Measurements from ENCODE around the gene MYBBP1A. TPM values are rescaled to one million over a fixed set of nuclear protein-coding genes. Genes with fewer than 3 reads are reported as not detected.

The MYBBP1A gene
- total and polyA plus RNA-seq, 2 of the 4 experiments (the other 2 are of a cell fraction): 22.6 to 45.9 TPM

DNA sequence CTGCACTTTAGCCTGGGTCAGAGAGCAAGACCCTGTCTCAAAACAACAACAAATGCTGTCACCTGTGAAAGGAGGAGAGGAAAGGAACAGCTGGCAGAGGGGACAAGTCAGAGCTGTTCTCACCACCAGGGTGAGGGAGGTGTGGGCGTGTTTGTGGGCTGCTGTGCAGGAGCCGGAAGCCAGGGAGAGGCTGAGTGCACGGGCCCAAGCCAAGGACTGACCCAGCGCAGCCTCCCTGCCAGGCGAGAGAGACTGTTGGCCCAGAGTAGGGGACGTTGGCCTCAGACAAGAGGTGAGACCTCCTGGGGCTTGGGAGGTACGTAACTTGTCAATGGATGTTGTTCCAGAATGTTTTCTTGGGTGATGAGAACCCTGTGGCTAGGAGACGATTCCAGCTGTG, 45.8 kb downstream of the MYBBP1A start:
- dilution Hi-C loops (cut with HindIII; ENCODE audit: low sequenced_read_pairs, unreplicated experiment): no loop called here
- WGBS, 2 experiments (ENCODE audit: extremely low coverage in 2 of 2, insufficient read length in 1 of 2): 69% methylated on average over 6 of the region's 8 CpGs; no CpG with 5 or more reads in 1 of the 2 experiments
- no peak overlapping the region for H2BK20ac ChIP-seq (ENCODE audit: low read depth, low read length)
- H3K4me2 ChIP-seq (ENCODE audit: low read depth, low read length): no peak overlapping the region
- no peak overlapping the region for H3K14ac ChIP-seq (replicated peaks; ENCODE audit: low read depth, low read length)
- no peak overlapping the region for H4K8ac ChIP-seq (ENCODE audit: low read depth in 2 of 2, low read length in 2 of 2)
- H3K4ac ChIP-seq (ENCODE audit: low read depth, low read length): no peak overlapping the region
- no peak overlapping the region for H3K56ac ChIP-seq (ENCODE audit: extremely low read depth, insufficient read depth, low read length)
- no peak for DNase-seq
- ChIA-PET CTCF (no interaction called here), POLR2A (ENCODE audit: unreplicated experiment) (no interaction called here)
- peaks cover 35% of the 10 kb centered on the region; the same call in 1 of the 2 replicates for H3K27me3 ChIP-seq (ENCODE audit: control insufficient read depth, insufficient read depth, low read length)
- no TSS peak for BruUV-seq (replicated peaks)
- H4K91ac ChIP-seq (ENCODE audit: insufficient read depth, low read depth, low read length): no peak overlapping the region
- H3K36me3 ChIP-seq (ENCODE audit: control insufficient read depth, insufficient read depth, low read length): no peaks in the 10 kb centered on the region
- no peaks in the 10 kb centered on the region for H3K4me1 ChIP-seq (ENCODE audit: control insufficient read depth, insufficient read depth, low read length)
- H3K18ac ChIP-seq (ENCODE audit: low read depth, low read length): no peak overlapping the region
- H2AK5ac ChIP-seq (ENCODE audit: low read depth, low read length): no peak overlapping the region
- no peaks in the 10 kb centered on the region for H3K9me1 ChIP-seq (ENCODE audit: insufficient read depth, low read length)
- no peaks in the 10 kb centered on the region for H3K9me3 ChIP-seq (ENCODE audit: control insufficient read depth, insufficient read depth, low read length)
- no peaks in the 10 kb centered on the region for H3K79me1 ChIP-seq (ENCODE audit: low read depth in 1 of 2, low read length in 2 of 2)
- no peak for TF ChIP-seq BHLHE40 (IDR thresholded peaks at IDR 0.05; ENCODE audit: low read depth, low read length)
- TF ChIP-seq MXI1 (IDR thresholded peaks at IDR 0.05; ENCODE audit: borderline replicate concordance, low read depth, low read length): no peak
- TF ChIP-seq FOS (IDR thresholded peaks at IDR 0.05; ENCODE audit: low read depth, low read length): no peak
- no peak for TF ChIP-seq ELK1 (IDR thresholded peaks at IDR 0.05; ENCODE audit: borderline replicate concordance, low read depth, low read length)
- TF ChIP-seq, protein P1, sequence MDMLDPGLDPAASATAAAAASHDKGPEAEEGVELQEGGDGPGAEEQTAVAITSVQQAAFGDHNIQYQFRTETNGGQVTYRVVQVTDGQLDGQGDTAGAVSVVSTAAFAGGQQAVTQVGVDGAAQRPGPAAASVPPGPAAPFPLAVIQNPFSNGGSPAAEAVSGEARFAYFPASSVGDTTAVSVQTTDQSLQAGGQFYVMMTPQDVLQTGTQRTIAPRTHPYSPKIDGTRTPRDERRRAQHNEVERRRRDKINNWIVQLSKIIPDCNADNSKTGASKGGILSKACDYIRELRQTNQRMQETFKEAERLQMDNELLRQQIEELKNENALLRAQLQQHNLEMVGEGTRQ (IDR thresholded peaks at IDR 0.05; ENCODE audit: low read depth, low read length): no peak
- no peak for TF ChIP-seq SMC3 (IDR thresholded peaks at IDR 0.05; ENCODE audit: low read depth, low read length)
- TF ChIP-seq RCOR1 (IDR thresholded peaks at IDR 0.05; ENCODE audit: insufficient replicate concordance, low read length): no peak
- no peak for TF ChIP-seq CEBPB (IDR thresholded peaks at IDR 0.05; ENCODE audit: low read depth, low read length)
- TF ChIP-seq MAFK (IDR thresholded peaks at IDR 0.05; ENCODE audit: low read depth, low read length): no peak
- no peak for TF ChIP-seq RFX5 (IDR thresholded peaks at IDR 0.05; ENCODE audit: low read depth, low read length)
- TF ChIP-seq NFE2L2 (IDR thresholded peaks at IDR 0.05; ENCODE audit: low read depth, low read length): no peak
- TF ChIP-seq CTCF (conservative IDR thresholded peaks at IDR 0.05; ENCODE audit: low read depth, low read length): no peak
- TF ChIP-seq MAZ (IDR thresholded peaks at IDR 0.05; ENCODE audit: borderline replicate concordance, low read depth, low read length): no peak
- no peak for TF ChIP-seq POLR2A (IDR thresholded peaks at IDR 0.05; ENCODE audit: low read depth, low read length)
- H3K9ac ChIP-seq (ENCODE audit: low read depth, low read length): no peak overlapping the region
- H4K5ac ChIP-seq (ENCODE audit: low read depth, low read length): no peak overlapping the region
- H3K27ac ChIP-seq (ENCODE audit: insufficient read depth, low read length): no peak overlapping the region
- no peak overlapping the region for H2BK15ac ChIP-seq (ENCODE audit: low read depth, low read length)
- ATAC-seq (ENCODE audit: low read depth): no peak
- no peak overlapping the region for H2BK5ac ChIP-seq (ENCODE audit: low read depth, low read length, poor library complexity, severe bottlenecking)
- in situ Hi-C loops (cut with MboI; ENCODE audit: low sequenced_read_pairs): no loop called here
- no peak overlapping the region for H3K4me3 ChIP-seq (ENCODE audit: insufficient read depth, low read depth, low read length)
- no peak overlapping the region for H3K23ac ChIP-seq (ENCODE audit: low read depth, low read length)
- no peaks in the 10 kb centered on the region for H4K20me1 ChIP-seq (ENCODE audit: insufficient read depth, low read length)
- no peak overlapping the region for H2AFZ ChIP-seq (replicated peaks; ENCODE audit: low read length, poor library complexity)
- no peak overlapping the region for H2AK9ac ChIP-seq (replicated peaks; ENCODE audit: low read depth, low read length, poor library complexity)
- H2BK120ac ChIP-seq (ENCODE audit: low read depth, low read length): no peak overlapping the region
- intact Hi-C loops (cut with micrococcal nuclease): no loop called here
